GM18951 (cell line): ENCODE data around the gene LSS.
"Not testable (repeated sequence)": the region's sequence is repeated elsewhere in the genome, so short reads cannot be mapped to it uniquely, and the experiment has no call there.

Experiments used
- POLR2A ChIP-seq: IDR thresholded peaks from 4 replicates; pipeline ENCODE4 v1.6.1; 2011; ENCODE audit warnings: mild to moderate bottlenecking; ENCODE audit not compliant: insufficient read length, insufficient read depth; ENCODE audit errors: extremely low read depth
- in situ Hi-C: fragments of 300-500 bp; cut with MboI; formaldehyde crosslinking; loops from one replicate; pipeline ENCODE4 v1.12.0; 2022; ENCODE audit warnings: low sequenced_read_pairs, mixed read lengths, inconsistent platforms; ENCODE audit not compliant: unreplicated experiment

The LSS gene

DNA sequence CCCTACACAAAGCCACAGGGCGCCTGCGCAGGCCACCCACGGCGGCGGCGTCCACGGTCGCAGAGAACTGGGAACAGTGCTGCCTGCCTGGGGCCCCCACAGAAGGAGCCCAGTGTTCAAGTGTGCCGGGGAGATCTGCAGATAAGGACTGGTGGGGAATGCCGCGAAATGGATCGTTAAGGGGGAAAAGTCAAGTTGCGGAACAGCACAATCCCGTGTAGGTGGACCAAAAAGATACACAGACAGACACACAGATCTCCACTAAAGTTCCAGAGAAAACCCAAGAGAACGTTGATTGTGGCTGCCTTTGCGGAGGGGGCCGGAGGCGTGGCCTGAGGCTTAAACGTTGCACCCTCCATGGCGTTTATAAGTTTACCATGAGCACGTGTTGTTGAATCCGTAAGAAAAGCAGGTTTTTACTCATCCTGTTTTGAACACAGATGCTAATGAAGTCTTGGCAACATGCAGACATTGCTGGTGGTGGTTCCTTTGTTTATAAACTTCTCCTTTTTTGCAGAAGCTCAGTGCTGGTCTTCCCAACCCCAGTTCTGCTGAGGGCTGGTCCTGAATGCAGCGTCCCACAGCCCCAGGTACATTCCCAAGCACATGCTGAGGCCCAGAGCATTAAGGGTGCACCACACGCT lies 48.4 kb downstream of the LSS start:
- in situ Hi-C loops = no loop called here
- TF ChIP-seq POLR2A = no peak

DNA sequence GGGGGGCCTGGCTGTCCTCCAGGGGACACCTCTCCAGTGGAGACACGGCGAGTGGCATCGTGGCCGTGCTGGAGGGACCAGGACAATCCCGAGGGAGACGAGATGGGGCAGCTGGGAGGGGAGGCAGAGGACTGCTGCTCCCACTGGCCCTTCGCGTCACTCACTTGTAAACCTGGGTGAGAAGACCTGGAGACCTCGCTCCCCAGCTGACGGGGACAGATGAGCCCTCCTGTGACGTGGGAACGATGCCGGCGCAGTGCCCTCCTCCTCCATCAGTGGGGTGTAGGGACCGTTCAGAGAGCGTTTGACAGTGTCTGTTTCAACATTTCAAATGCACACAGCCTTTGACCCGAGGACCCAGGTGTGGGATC lies 48.9 kb downstream of the LSS start:
- TF ChIP-seq POLR2A = no peak
- in situ Hi-C loops = no loop called here

DNA sequence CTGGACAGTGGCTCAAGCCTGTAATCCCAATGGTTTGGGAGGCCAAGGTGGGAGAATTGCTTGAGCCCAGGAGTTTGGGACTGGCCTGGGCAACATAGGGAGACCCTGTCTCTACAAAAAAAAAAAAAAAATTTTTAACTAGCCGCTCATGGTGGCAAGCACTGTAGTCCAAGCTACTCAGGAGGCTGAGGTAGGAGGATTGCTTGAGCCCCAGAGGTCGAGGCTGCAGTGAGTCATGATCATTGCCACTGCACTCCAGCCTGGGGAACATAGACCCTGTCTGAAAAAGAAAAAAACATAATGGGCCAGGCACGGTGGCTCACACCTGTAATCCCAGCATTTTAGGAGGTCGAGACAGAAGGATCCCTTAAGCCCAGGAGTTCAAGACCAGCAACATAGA lies 49.6 kb downstream of the LSS start:
- no peak for TF ChIP-seq POLR2A
- in situ Hi-C loops = no loop called here

DNA sequence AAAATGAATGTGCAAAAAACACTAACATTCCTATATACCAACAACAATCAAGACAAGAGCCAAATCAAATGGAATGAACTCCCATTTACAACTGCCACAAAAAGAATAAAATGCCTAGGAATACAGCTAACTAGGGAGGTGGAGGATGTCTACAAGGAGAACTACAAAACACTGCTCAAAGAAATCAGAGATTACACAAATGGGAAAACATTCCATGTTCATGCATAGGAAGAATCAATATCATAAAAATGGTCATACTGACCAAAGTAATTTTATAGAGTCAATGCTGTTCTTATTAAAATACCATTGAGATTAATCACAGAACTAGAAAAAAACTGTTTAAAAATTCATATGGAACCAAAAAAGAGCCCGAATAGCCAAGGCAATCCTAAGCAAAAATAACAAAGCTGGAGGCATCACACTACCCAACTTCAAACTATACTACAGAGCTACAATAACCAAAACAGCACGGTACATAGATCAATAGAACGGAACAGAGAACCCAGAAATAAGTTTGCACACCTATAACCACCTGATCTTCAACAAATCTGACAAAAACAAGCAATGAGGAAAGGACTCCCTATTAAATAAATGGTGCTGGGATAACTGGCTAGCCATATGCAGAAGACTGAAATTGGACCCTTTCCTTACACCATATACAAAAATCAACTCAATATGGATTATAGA lies 52.0 kb downstream of the LSS start:
- in situ Hi-C loops = not testable (repeated sequence)

DNA sequence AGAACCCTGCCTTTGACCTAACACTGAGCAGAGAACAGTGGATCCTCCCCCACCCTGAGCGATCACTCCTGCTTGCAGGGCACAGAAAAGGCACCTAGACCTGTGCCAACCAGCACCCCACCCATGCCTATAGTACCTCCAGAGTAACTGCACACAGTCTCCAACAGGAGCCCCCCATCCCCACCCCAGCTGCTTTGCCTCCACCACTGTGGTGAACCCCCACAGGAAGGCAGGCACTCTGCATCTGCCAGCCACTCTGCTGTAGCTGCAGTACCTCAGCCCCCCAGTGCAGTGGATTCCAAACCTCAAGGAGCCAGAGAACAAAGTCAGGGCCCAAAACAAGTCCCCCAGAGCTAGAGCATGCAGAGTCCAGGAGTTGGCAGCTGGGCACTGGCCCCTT lies 55.0 kb downstream of the LSS start:
- in situ Hi-C loops = no loop called here
- TF ChIP-seq POLR2A = no peak

DNA sequence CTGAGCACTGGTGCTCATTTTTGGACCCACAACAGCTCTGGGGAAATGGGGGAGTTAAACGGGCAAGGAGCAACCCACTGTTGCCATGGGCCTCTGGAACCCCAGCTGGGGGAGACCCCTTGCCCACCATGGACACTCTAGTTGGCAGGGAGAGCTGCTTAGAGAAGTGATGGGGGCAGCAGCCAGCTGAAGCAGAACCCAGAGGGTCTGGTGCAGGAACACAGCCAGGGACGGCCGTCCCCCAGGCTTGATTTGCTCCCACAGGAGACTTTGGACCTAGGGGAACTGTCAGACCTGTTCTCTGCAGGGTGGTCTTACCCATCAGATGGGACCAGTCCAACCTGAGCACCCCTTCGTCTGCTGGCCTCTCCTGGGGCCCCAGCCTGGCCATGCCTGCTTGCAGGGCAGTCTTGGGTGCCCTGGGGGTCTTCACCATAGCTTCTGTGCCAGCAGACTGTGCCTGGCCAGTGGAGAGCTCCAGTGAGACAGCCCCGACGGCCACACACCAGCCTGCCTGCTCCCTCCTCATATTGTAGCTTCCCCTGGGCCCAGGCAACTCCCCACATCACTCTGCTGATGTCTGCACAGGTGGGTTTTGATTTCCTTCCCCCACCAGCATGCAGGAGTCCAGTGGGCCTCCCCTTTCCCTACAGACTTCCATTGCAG lies 55.6 kb downstream of the LSS start:
- in situ Hi-C loops = no loop called here
- TF ChIP-seq POLR2A = no peak

DNA sequence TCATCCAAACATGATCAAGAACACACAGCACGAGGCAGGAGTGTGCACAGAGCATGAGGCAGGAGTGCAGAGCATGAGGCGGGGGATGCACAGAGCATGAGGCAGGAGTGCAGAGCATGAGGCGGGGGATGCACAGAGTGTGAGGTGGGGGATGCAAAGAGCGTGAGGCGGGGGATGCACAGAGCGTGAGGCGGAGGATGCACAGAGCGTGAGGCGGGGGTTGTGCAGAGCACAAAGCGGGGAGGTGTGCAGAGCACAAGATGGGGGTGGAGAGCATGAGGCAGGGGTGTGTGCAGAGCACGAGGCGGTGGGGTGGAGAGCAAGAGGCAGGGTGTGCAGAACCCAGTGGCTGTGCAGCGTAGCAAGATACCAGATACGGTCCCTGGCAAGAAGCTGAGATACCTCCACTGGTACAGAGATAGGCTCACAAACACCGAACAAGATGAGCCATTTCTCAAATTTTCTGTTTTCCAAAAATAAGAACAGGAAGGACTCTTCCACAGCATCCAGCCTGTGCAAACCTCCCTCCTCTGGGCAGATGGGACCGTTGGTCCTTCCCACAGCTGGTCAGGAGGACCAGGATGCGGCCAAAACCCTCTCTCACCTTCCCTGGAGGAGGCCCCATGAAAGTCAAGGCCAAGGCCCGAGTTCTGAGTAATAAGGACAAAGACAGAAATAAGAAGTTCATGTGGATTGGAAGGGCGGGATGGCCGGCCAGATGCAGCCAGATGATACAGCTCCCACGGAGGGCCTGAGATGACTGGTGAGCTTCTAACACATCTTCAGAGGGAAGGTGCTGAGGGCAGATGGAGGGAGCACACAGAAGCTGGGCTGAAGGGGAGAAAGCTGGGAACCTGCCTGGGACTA lies 56.3 kb downstream of the LSS start:
- in situ Hi-C loops = no loop called here
- no peak for TF ChIP-seq POLR2A

DNA sequence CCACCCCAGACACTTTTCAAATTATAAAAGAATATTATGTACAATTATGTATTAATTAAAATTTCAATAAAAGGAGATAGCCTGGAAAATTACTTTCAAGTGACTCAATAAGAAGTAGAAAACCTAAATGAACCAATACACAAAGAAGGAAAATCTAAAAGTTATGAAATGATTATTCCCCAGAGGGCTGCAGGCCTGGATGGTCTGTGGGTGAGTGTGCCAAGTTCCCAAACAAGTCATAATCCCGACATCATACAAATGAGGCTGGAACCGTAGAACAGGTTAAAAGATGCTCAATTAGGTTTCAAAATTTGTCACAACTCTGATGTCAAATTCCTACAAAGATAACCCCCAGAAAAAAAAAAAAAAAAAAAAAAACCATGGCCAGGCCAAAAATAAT lies 57.0 kb downstream of the LSS start:
- no peak for TF ChIP-seq POLR2A
- in situ Hi-C loops = no loop called here

DNA sequence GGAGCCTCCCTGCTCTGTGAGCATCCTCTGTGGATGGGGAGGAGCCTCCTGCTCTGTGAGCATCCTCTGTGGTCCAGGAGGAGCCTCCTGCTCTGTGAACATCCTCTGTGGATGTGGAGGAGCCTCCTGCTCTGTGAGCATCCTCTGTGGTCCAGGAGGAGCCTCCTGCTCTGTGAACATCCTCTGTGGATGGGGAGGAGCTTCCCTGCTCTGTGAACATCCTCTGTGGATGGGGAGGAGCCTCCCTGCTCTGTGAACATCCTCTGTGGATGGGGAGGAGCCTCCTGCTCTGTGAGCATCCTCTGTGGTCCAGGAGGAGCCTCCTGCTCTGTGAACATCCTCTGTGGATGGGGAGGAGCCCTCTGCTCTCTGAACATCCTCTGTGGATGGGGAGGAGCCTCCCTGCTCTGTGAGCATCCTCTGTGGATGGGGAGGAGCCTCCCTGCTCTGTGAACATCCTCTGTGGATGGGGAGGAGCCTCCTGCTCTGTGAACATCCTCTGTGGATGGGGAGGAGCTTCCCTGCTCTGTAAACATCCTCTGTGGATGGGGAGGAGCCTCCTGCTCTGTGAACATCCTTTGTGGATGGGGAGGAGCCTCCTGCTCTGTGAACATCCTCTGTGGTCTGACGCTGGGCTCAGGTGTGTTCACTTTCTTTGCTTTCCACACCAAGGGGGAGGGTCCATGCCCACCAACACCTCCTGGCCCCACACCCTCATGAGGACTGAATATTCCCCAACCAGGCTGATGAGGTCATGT lies 58.0 kb downstream of the LSS start:
- in situ Hi-C loops = not testable (repeated sequence)

DNA sequence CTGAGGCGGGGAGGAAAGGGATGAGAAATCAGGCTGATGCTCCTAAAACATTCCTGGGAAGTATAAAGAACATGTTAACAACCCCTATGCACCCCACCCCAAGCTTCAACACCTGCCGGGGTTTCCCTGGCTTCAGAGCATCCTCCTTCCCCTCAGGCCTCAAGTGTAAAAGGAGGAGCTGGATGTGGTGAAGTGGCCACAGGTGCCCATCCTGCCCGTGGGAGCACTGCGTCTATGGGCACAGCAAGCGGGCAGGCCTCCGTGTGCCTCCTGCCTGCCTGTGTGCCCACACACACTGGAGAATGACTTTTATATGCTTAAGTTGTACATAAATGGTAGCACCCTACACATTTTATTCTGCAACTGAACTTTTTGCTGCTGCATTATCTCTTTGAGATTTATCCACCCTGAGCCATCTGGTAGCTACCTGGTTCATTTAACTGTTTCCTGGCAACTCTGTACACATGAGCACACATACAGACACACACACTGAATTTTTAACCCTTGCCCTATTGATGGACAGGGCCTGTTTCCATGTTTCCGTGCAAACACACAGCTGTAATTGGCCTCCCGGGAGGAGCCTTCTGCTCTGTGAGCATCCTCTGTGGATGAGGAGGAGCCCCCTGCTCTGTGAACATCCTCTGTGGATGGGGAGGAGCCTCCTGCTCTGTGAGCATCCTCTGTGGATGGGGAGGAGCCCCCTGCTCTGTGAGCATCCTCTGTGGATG lies 59.8 kb downstream of the LSS start:
- no peak for TF ChIP-seq POLR2A
- in situ Hi-C loops = no loop called here

DNA sequence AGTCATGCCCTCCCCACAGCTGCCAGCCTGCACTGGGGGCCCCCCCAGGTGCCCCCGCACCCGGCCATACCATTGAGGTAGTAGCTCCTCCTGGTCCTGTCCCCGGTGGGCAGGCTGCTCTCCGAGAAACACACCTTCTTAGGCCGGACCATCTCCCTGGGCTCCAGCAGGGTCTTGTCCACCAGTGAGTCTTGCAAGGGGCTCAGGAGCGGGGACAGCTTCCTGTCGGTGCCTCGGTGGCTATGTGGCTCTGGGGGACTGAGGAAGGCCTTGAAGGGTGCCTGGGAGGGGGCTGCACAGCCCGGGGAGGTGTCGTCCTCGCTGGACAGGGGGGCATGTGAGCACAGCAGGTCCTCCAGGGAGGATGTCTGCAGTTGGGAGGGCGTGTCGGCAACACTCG lies 60.3 kb downstream of the LSS start:
- in situ Hi-C loops = no loop called here
- no peak for TF ChIP-seq POLR2A

DNA sequence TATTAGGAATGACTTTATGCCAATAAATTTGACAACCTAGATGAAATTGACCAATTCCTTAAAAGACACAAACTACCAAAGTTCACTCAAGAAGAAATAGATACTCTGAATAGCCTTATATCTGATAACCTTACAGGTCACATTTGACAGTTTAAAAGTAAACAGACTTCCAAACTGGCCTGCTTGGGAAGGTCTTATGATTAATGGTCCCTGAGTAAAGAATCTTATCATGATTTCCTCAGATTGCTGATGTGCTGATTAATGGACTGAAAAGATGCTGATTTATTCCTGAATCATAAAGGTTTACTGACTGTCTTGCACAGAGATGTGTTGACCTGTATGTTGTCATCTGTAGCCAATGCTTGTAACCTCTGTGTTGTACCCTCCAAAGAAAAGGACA lies 63.5 kb downstream of the LSS start:
- TF ChIP-seq POLR2A = no peak
- in situ Hi-C loops = no loop called here
